Peyer's patch (tissue), 4 donors: Measurements from ENCODE around the gene LIPC. TPM values are rescaled to one million over a fixed set of nuclear protein-coding genes. Genes with fewer than 3 reads are reported as not detected.

Experiments used
- DNase-seq, 3 donors: peaks; one replicate each; pipeline ENCODE4 v3.0.0-alpha.2; 2017 to 2019
- H3K27ac ChIP-seq, 4 donors: fragments of 200-600 bp; sonication (generic); one replicate each; pipeline ENCODE4 v1.5.1; 2016 to 2019
- H3K27me3 ChIP-seq, 2 donors: fragments of 200-600 bp; sonication (generic); one replicate each; pipeline ENCODE4 v1.5.1; 2019
- H3K36me3 ChIP-seq, 3 donors: fragments of 200-600 bp; sonication (generic); one replicate each; pipeline ENCODE4 v1.5.1; 2016 to 2019
- H3K4me1 ChIP-seq, 4 donors: fragments of 200-600 bp; sonication (generic); one replicate each; pipeline ENCODE4 v1.5.1; 2016 to 2019
- H3K4me3 ChIP-seq, 4 donors: fragments of 200-600 bp; sonication (generic); 1 replicate in 3 of 4; 2 replicates in 1 of 4; pipeline ENCODE4 v1.5.1; 2016 to 2019; ENCODE audit warnings: mild to moderate bottlenecking in 1 of 4
- H3K9me3 ChIP-seq, 4 donors: fragments of 200-600 bp; sonication (generic); one replicate each; pipeline ENCODE4 v1.5.1; 2016 to 2019; ENCODE audit warnings: mild to moderate bottlenecking in 1 of 4
- POLR2A ChIP-seq, 2 donors: fragments of 450-650 bp; IDR thresholded peaks; one replicate each; pipeline ENCODE4 v1.5.1; 2017; ENCODE audit warnings: antibody characterized with exemption in 2 of 2, mild to moderate bottlenecking in 2 of 2, moderate library complexity in 2 of 2
- total RNA-seq, 4 donors: library from RNA; depleted of rRNA; stranded (reverse); fragments of >200 nt; gene quantifications; one replicate each; pipeline ENCODE4 v1.1.0, GENCODE V29; 2016
- TF ChIP-seq, protein P1 (sequence below), 6 experiments: fragments of 450-650 bp in 4 of 6; fragments of 200-600 bp in 2 of 6; sonication (generic) in 1 of 6; IDR thresholded peaks; one replicate each; pipeline ENCODE4 v1.5.1; 2017 to 2019; ENCODE audit warnings: antibody characterized with exemption in 6 of 6, mild to moderate bottlenecking in 3 of 6, moderate library complexity in 1 of 6

The LIPC gene
- total RNA-seq, 4 donors from 2014 or later = 0.40 to 8.9 (median 1.0) TPM; not detected in 1

- Histone ChIP-seq H3K4me1 (peaks cover 0 to 16% (median 2%) of the 10 kb centered on the region in 4 donors), H3K4me3 (no peak overlapping the region), H3K27ac (peak overlapping the region in 2 of 4 donors; percentile 2 to 53), H3K27me3 (no peaks in the 10 kb centered on the region), H3K9me3 (no peaks in the 10 kb centered on the region), H3K36me3 (no peaks in the 10 kb centered on the region)
- peak in 1 of 3 donors; percentile 13 for DNase-seq
- TF ChIP-seq, protein P1, sequence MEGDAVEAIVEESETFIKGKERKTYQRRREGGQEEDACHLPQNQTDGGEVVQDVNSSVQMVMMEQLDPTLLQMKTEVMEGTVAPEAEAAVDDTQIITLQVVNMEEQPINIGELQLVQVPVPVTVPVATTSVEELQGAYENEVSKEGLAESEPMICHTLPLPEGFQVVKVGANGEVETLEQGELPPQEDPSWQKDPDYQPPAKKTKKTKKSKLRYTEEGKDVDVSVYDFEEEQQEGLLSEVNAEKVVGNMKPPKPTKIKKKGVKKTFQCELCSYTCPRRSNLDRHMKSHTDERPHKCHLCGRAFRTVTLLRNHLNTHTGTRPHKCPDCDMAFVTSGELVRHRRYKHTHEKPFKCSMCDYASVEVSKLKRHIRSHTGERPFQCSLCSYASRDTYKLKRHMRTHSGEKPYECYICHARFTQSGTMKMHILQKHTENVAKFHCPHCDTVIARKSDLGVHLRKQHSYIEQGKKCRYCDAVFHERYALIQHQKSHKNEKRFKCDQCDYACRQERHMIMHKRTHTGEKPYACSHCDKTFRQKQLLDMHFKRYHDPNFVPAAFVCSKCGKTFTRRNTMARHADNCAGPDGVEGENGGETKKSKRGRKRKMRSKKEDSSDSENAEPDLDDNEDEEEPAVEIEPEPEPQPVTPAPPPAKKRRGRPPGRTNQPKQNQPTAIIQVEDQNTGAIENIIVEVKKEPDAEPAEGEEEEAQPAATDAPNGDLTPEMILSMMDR (IDR thresholded peaks at IDR 0.05) = no peak
- TF ChIP-seq POLR2A (IDR thresholded peaks at IDR 0.05) = no peak
Observed at GRCh38 chr15:58529041-58529440, 97.2 kb downstream of the LIPC start.

- Histone ChIP-seq H3K4me3 (no peak overlapping the region), H3K27ac (no peak overlapping the region), H3K4me1 (peaks cover 0 to 16% (median 2%) of the 10 kb centered on the region in 4 donors), H3K27me3 (no peaks in the 10 kb centered on the region), H3K9me3 (no peaks in the 10 kb centered on the region), H3K36me3 (no peaks in the 10 kb centered on the region)
- no peak for TF ChIP-seq POLR2A (IDR thresholded peaks at IDR 0.05)
- TF ChIP-seq, protein P1 (IDR thresholded peaks at IDR 0.05) = no peak
- peak in 1 of 3 donors; percentile 36 for DNase-seq
Observed at GRCh38 chr15:58530056-58530590, 98.3 kb downstream of the LIPC start.

DNA sequence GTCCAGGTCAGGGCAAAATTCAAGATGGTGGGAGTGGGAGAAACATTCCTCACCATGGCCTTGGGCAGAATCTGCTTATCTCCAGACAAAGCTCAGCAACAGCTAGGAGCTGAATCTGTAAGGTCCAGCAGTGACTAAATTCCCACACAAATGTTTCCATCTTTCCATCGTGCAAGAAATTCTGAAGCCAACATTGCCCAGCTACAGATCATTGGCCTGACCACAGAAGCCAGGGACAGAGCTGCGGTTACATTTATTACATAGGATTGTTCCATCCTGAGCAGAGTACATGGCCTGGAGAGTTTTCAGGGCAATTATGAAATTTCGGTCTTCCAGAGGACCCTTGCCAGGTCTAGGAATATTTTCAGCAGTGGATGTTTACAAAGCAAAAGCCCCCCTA, 100.3 kb downstream of the LIPC start:
- H3K9me3 ChIP-seq = no peaks in the 10 kb centered on the region
- no peak for DNase-seq
- no peak for TF ChIP-seq POLR2A (IDR thresholded peaks at IDR 0.05)
- TF ChIP-seq, protein P1 (IDR thresholded peaks at IDR 0.05) = no peak
- no peaks in the 10 kb centered on the region for H3K36me3 ChIP-seq
- H3K27ac ChIP-seq = no peak overlapping the region
- no peak overlapping the region for H3K4me3 ChIP-seq
- H3K27me3 ChIP-seq = no peaks in the 10 kb centered on the region
- H3K4me1 ChIP-seq = peaks cover 0 to 16% (median 2%) of the 10 kb centered on the region in 4 donors

DNA sequence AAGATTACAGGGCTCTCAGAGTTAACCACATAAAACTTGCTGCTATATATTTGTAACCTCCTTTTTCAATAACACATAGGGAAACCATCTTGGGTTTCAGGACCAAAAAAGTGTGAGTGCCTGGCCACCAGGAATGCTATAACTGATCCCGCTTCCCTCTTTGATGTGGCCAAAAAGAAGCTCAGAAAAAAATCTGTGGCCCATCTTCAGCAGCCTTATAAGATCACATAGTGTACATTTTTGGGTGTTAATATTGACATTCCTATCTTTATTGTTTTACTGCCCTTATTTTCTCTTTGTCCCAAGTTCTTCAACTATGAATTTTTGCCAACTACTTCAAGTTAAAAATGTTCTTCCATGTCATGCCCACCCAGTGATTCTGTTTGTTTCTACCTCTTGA, 102.8 kb downstream of the LIPC start:
- Histone ChIP-seq H3K4me1 (no peaks in the 10 kb centered on the region), H3K27ac (no peak overlapping the region), H3K9me3 (no peaks in the 10 kb centered on the region), H3K27me3 (no peaks in the 10 kb centered on the region), H3K36me3 (no peaks in the 10 kb centered on the region), H3K4me3 (no peak overlapping the region)
- DNase-seq = no peak
- TF ChIP-seq, protein P1 (IDR thresholded peaks at IDR 0.05) = no peak
- TF ChIP-seq POLR2A (IDR thresholded peaks at IDR 0.05) = no peak

DNA sequence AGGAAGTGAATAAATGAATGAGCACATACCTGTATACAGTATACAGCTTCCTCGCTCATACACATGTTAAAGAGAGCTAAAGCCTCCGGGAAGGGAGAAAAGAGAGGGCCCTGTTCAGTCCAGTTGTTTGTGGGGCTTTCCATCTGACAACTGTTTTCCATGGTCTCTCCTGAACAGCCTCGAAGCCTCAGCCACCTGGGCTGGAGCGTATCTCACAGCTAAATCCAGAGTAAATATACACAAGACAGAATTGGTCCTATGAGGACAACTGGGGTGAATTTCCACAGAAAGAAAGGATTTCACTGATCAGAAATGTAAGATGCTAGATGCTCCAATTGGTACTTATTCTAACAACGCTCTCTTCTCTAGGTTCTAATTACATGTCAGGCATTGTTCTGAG, 103.5 kb downstream of the LIPC start:
- DNase-seq = peak in 1 of 3 donors; percentile 13
- no peak overlapping the region for H3K27ac ChIP-seq
- TF ChIP-seq, protein P1 (IDR thresholded peaks at IDR 0.05) = no peak
- TF ChIP-seq POLR2A (IDR thresholded peaks at IDR 0.05) = no peak
- no peak overlapping the region for H3K4me3 ChIP-seq
- H3K4me1 ChIP-seq = no peaks in the 10 kb centered on the region
- no peaks in the 10 kb centered on the region for H3K9me3 ChIP-seq
- no peaks in the 10 kb centered on the region for H3K36me3 ChIP-seq
- H3K27me3 ChIP-seq = no peaks in the 10 kb centered on the region

GRCh38 chr15:58535894-58536293, 104.1 kb downstream of the LIPC start:
- H3K27ac ChIP-seq = no peak overlapping the region
- H3K4me1 ChIP-seq = no peaks in the 10 kb centered on the region
- no peaks in the 10 kb centered on the region for H3K9me3 ChIP-seq
- H3K27me3 ChIP-seq = no peaks in the 10 kb centered on the region
- no peak for TF ChIP-seq POLR2A (IDR thresholded peaks at IDR 0.05)
- TF ChIP-seq, protein P1 (IDR thresholded peaks at IDR 0.05) = no peak
- H3K4me3 ChIP-seq = no peak overlapping the region
- H3K36me3 ChIP-seq = no peaks in the 10 kb centered on the region
- DNase-seq = peak in 1 of 3 donors; percentile 15
